SK-N-SH (cell line): Measurements from ENCODE around the gene INPP5J. TPM values are rescaled to one million over a fixed set of nuclear protein-coding genes. Genes with fewer than 3 reads are reported as not detected.
A peak's percentile ranks its signal among the peaks of the same experiment; 100 is the strongest.

Experiments
- CTCF ChIA-PET: fragments of 300-600, 350-600 bp; formaldehyde crosslinking; extraction: SDS; loops from one replicate; lab custom pipeline; 2021; lab: Yijun Ruan, JAX
- POLR2A ChIA-PET: fragments of 350-600 bp; sonication (Branson Sonifier 250); formaldehyde crosslinking; extraction: SDS; loops from one replicate; lab custom pipeline; 2020; ENCODE audit warnings: antibody characterized with exemption, inconsistent platforms; lab: Yijun Ruan, JAX
- DNase-seq: peaks from one replicate; pipeline ENCODE4 v3.0.0; 2012
- H2AFZ ChIP-seq: fragments of 200-600 bp; sonication (generic); 2 replicates; pipeline ENCODE4 v1.8.1; 2016; ENCODE audit warnings: antibody characterized with exemption, mild to moderate bottlenecking, low read depth
- H3F3A ChIP-seq: fragments of 200-600 bp; sonication (generic); replicated peaks from 2 replicates; pipeline ENCODE3; 2016; ENCODE audit warnings: antibody characterized with exemption, mild to moderate bottlenecking; ENCODE audit not compliant: insufficient read depth
- H3K27ac ChIP-seq, 2 experiments: fragments of 200-500 bp in 1 of 2; fragments of 200-600 bp in 1 of 2; sonication (Bioruptor generic) in 1 of 2; sonication (generic), shearing (Covaris generic) in 1 of 2; 2 replicates each; pipeline versions ENCODE4 v1.5.1 to v1.6.1; 2014 to 2016; ENCODE audit warnings: low read depth in 2 of 2, inconsistent platforms in 1 of 2, low read length in 1 of 2, mild to moderate bottlenecking in 1 of 2, mixed read lengths in 1 of 2
- H3K27me3 ChIP-seq: fragments of 200-600 bp; sonication (generic), shearing (Covaris generic); 2 replicates; pipeline ENCODE4 v1.6.1; 2016; ENCODE audit warnings: mixed run types; ENCODE audit not compliant: insufficient read depth
- H3K36me3 ChIP-seq, 2 experiments: fragments of 200-500 bp in 1 of 2; fragments of 200-600 bp in 1 of 2; sonication (Bioruptor generic) in 1 of 2; sonication (generic) in 1 of 2; replicated peaks in 1 of 2; 2 replicates each; pipeline versions ENCODE3 to v1.5.1; 2014 to 2016; ENCODE audit warnings: low read length in 1 of 2, mild to moderate bottlenecking in 1 of 2; ENCODE audit not compliant: insufficient read depth in 2 of 2, control insufficient read depth in 1 of 2
- H3K4me1 ChIP-seq, 2 experiments: fragments of 200-500 bp in 1 of 2; fragments of 200-600 bp in 1 of 2; sonication (Bioruptor generic) in 1 of 2; sonication (generic), shearing (Covaris generic) in 1 of 2; 2 replicates each; pipeline versions ENCODE4 v1.5.1 to v1.6.1; 2014 to 2016; ENCODE audit warnings: low read depth in 1 of 2, low read length in 1 of 2, mixed run types in 1 of 2; ENCODE audit not compliant: insufficient read depth in 2 of 2, control insufficient read depth in 1 of 2
- H3K4me2 ChIP-seq: fragments of 200-600 bp; sonication (generic), shearing (Covaris generic); 2 replicates; pipeline ENCODE4 v1.6.1; 2017; ENCODE audit warnings: mixed run types
- H3K4me3 ChIP-seq, 2 experiments: fragments of 200-500 bp in 1 of 2; fragments of 200-600 bp in 1 of 2; sonication (Bioruptor generic) in 1 of 2; sonication (generic), shearing (Covaris generic) in 1 of 2; 2 replicates each; pipeline versions ENCODE4 v1.5.1 to v1.8.1; 2014 to 2016; ENCODE audit warnings: low read depth in 2 of 2, inconsistent platforms in 1 of 2, low read length in 1 of 2, mild to moderate bottlenecking in 1 of 2, mixed read lengths in 1 of 2, moderate library complexity in 1 of 2
- H3K79me2 ChIP-seq: fragments of 200-600 bp; sonication (generic); 2 replicates; pipeline ENCODE4 v1.8.1; 2017; ENCODE audit warnings: mild to moderate bottlenecking; ENCODE audit not compliant: insufficient read depth
- H3K9ac ChIP-seq: fragments of 200-600 bp; sonication (generic); 2 replicates; pipeline ENCODE4 v1.6.1; 2017; ENCODE audit warnings: mixed run types
- H3K9me2 ChIP-seq: fragments of 200-600 bp; sonication (generic); 2 replicates; pipeline ENCODE4 v1.6.1; 2017; ENCODE audit warnings: mixed run types
- H3K9me3 ChIP-seq: fragments of 200-600 bp; sonication (generic); 2 replicates; pipeline ENCODE4 v1.6.1; 2017; ENCODE audit warnings: mixed run types, mild to moderate bottlenecking, moderate library complexity
- H4K20me1 ChIP-seq: fragments of 200-600 bp; sonication (generic); 2 replicates; pipeline ENCODE4 v1.6.1; 2017; ENCODE audit warnings: mild to moderate bottlenecking, mixed run types; ENCODE audit not compliant: insufficient read depth
- CHD2 ChIP-seq: fragments of 150-350 bp; IDR thresholded peaks from 2 replicates; pipeline ENCODE4 v1.6.1; 2018; ENCODE audit warnings: low read length; ENCODE audit not compliant: partially characterized antibody
- CTCF ChIP-seq: fragments of 200-600 bp; sonication (generic); IDR thresholded peaks from 2 replicates; pipeline ENCODE4 v1.6.1; 2017; ENCODE audit warnings: antibody characterized with exemption, mild to moderate bottlenecking, moderate library complexity
- EZH2phosphoT487 ChIP-seq: fragments of 200-600 bp; sonication (generic); IDR thresholded peaks from 2 replicates; pipeline ENCODE4 v1.6.1; 2017; ENCODE audit warnings: low read depth, mixed run types, mild to moderate bottlenecking, antibody characterized with exemption, moderate library complexity, borderline replicate concordance
- FOSL2 ChIP-seq: IDR thresholded peaks from 2 replicates; pipeline ENCODE4 v1.4.0; 2012; ENCODE audit warnings: low read depth, mild to moderate bottlenecking, moderate library complexity, borderline replicate concordance
- FOXJ3 ChIP-seq: sonication (generic); formaldehyde crosslinking; IDR thresholded peaks from 2 replicates; pipeline ENCODE4 v1.5.1; 2020; ENCODE audit warnings: mild to moderate bottlenecking, missing genetic modification reagents
- FOXM1 ChIP-seq: IDR thresholded peaks from 2 replicates; pipeline ENCODE4 v1.4.0; 2012; ENCODE audit warnings: low read depth, mild to moderate bottlenecking
- MAX ChIP-seq: IDR thresholded peaks from 2 replicates; pipeline ENCODE4 v1.4.0; 2012; ENCODE audit warnings: low read depth
- REST ChIP-seq: IDR thresholded peaks from 2 replicates; pipeline ENCODE4 v1.6.1; 2012; ENCODE audit warnings: mild to moderate bottlenecking, low read depth, low read length, moderate library complexity
- RFX5 ChIP-seq: IDR thresholded peaks from 2 replicates; pipeline ENCODE4 v1.6.1; 2012; ENCODE audit warnings: mild to moderate bottlenecking, improper control_type of control experiment, low read length
- RXRA ChIP-seq: IDR thresholded peaks from 2 replicates; pipeline ENCODE4 v1.4.0; 2012; ENCODE audit warnings: low read depth, mild to moderate bottlenecking, borderline replicate concordance
- TAF1 ChIP-seq: IDR thresholded peaks from 2 replicates; pipeline ENCODE4 v1.6.1; 2012; ENCODE audit warnings: low read depth, mild to moderate bottlenecking, low read length, moderate library complexity, borderline replicate concordance
- WGBS: methylation state at CpG from one replicate; pipeline ENCODE4 v1.1.6; 2017; ENCODE audit warnings: low lambda C conversion rate; 5-methylcytosine and 5-hydroxymethylcytosine counted together
- polyA plus RNA-seq, 3 experiments: library from polyadenylated mRNA; depleted of rRNA; stranded (reverse); fragments of >200 nt; gene quantifications; 2 replicates each; pipeline ENCODE4 v1.2.3, GENCODE V29; 2012

Gene INPP5J
- polyA plus RNA-seq, 1 of the 3 experiments (the other 2 are of a cell fraction) = 3.2 TPM

GRCh38 chr22:31122196-31122531 is 602 bp upstream of the INPP5J start:
- Histone ChIP-seq H3K79me2 (no peaks in the 10 kb centered on the region), H4K20me1 (no peaks in the 10 kb centered on the region), H3K9me3 (no peaks in the 10 kb centered on the region), H3K36me3 (no peaks in the 10 kb centered on the region), H3K9me2 (no peaks in the 10 kb centered on the region), H3K4me3 (no peak overlapping the region), H2AFZ (no peak overlapping the region), H3K4me1 (peaks cover 0 to 45% of the 10 kb centered on the region in 2 experiments; a peak in 1 of 4 replicates), H3K27me3 (no peaks in the 10 kb centered on the region), H3F3A (no peaks in the 10 kb centered on the region), H3K4me2 (peak overlapping the region; percentile 88), H3K27ac (no peak overlapping the region; a peak in 1 of 4 replicates), H3K9ac (no peak overlapping the region)
- CTCF ChIA-PET = interaction anchor here (0.6 to 8.2 kb wide), 6 partner anchors 13 to 39 kb away, joined by 3 to 52 read pairs (median 4); partner anchors contain the start of gene SELENOM
- DNase-seq = no peak
- POLR2A ChIA-PET = interaction anchor here (1.0 to 1.8 kb wide), 3 partner anchors 15 to 37 kb away, joined by 3 to 6 read pairs (median 3); partner anchors contain the start of gene SELENOM
- TF ChIP-seq FOSL2 = no peak
- TF ChIP-seq EZH2phosphoT487 = no peak
- no peak for TF ChIP-seq CHD2
- no peak for TF ChIP-seq FOXM1
- no peak for TF ChIP-seq MAX
- TF ChIP-seq CTCF = no peak
- no peak for TF ChIP-seq REST
- TF ChIP-seq TAF1 = no peak
- 89% methylated on average over 2 of the region's 2 CpGs for WGBS

- Histone ChIP-seq H3K79me2 (no peaks in the 10 kb centered on the region), H3K9ac (peak overlapping the region; percentile 58), H4K20me1 (no peaks in the 10 kb centered on the region), H3K36me3 (no peaks in the 10 kb centered on the region), H3K27me3 (no peaks in the 10 kb centered on the region), H3F3A (no peaks in the 10 kb centered on the region), H2AFZ (peak overlapping the region; percentile 75; the same call in 1 of the 2 replicates), H3K9me3 (no peaks in the 10 kb centered on the region), H3K27ac (peak overlapping the region in 1 of 2 experiments; percentile 72; a peak in 1 of 4 replicates), H3K4me2 (peak overlapping the region; percentile 88), H3K9me2 (no peaks in the 10 kb centered on the region), H3K4me3 (peak overlapping the region; percentile 72 to 79), H3K4me1 (peaks cover 0 to 43% of the 10 kb centered on the region in 2 experiments; a peak in 1 of 4 replicates)
- POLR2A ChIA-PET = interaction anchor here (1.0 to 1.8 kb wide), 2 partner anchors 16 to 38 kb away, joined by 3 to 6 read pairs; partner anchors contain the start of gene SELENOM
- no peak for TF ChIP-seq RXRA
- no peak for TF ChIP-seq RFX5
- TF ChIP-seq FOXJ3 (CRISPR knock-in tag) = no peak
- CTCF ChIA-PET = interaction anchor here (1.4 to 8.2 kb wide), 2 partner anchors 14 to 35 kb away, joined by 3 to 52 read pairs; partner anchors contain the start of gene SELENOM
- no peak for DNase-seq
- 76% methylated on average over 3 of the region's 4 CpGs for WGBS
These were observed 481 bp downstream of the INPP5J start for GRCh38 chr22:31123292-31123602.
